SK-N-SH treated with all-trans-retinoic acid at 6 μM for 48 hours (cell line): ENCODE measurements around the gene HES5.

Experiments used
- ATAC-seq: fragments of 200-7000 bp; cut with Tn5 transposase; 3 replicates; pipeline ENCODE4 v1.9.1; 2020; ENCODE audit warnings: mild to moderate bottlenecking, moderate library complexity
- ARNTL ChIP-seq: fragments of 450-650 bp; formaldehyde crosslinking; IDR thresholded peaks from 2 replicates; pipeline ENCODE4 v1.5.0; 2020; ENCODE audit warnings: low read depth, mild to moderate bottlenecking, moderate library complexity, borderline replicate concordance
- BACH2 ChIP-seq: fragments of 250-450 bp; sonication (Bioruptor Pico); IDR thresholded peaks from 2 replicates; pipeline ENCODE4 v1.9.0; 2021; ENCODE audit warnings: mild to moderate bottlenecking, borderline replicate concordance
- CREB5 ChIP-seq: fragments of 250-450 bp; sonication (Bioruptor Pico); IDR thresholded peaks from 2 replicates; pipeline ENCODE4 v1.5.1; 2020; ENCODE audit warnings: low read depth, mild to moderate bottlenecking, moderate library complexity
- CSDC2 ChIP-seq: fragments of 250-450 bp; sonication (Bioruptor Pico); IDR thresholded peaks from 2 replicates; pipeline ENCODE4 v1.5.0; 2020; ENCODE audit warnings: mild to moderate bottlenecking, moderate library complexity
- CSRNP3 ChIP-seq: fragments of 250-450 bp; sonication (Bioruptor Pico); IDR thresholded peaks from 2 replicates; pipeline ENCODE4 v1.5.1; 2021; ENCODE audit warnings: mild to moderate bottlenecking, moderate library complexity
- ESRRG ChIP-seq: fragments of 250-450 bp; sonication (Bioruptor Pico); IDR thresholded peaks from 2 replicates; pipeline ENCODE4 v1.6.1; 2021; ENCODE audit warnings: mild to moderate bottlenecking
- GLIS3 ChIP-seq: fragments of 250-450 bp; sonication (Bioruptor Pico); IDR thresholded peaks from 2 replicates; pipeline ENCODE4 v1.5.0; 2020; ENCODE audit warnings: mild to moderate bottlenecking, moderate library complexity
- ISL1 ChIP-seq: fragments of 250-450 bp; sonication (Bioruptor Pico); IDR thresholded peaks from 2 replicates; pipeline ENCODE4 v2.1.2; 2022; ENCODE audit warnings: mild to moderate bottlenecking, moderate library complexity
- OSR1 ChIP-seq: fragments of 250-450 bp; sonication (Bioruptor Pico); IDR thresholded peaks from 2 replicates; pipeline ENCODE4 v1.8.0; 2022; ENCODE audit warnings: moderate library complexity, mild to moderate bottlenecking, inconsistent platforms
- PATZ1 ChIP-seq: fragments of 250-450 bp; sonication (Bioruptor Pico); IDR thresholded peaks from 2 replicates; pipeline ENCODE4 v1.8.0; 2020; ENCODE audit warnings: mild to moderate bottlenecking, moderate library complexity, borderline replicate concordance
- PPARA ChIP-seq: fragments of 250-450 bp; sonication (Bioruptor Pico); IDR thresholded peaks from 2 replicates; pipeline ENCODE4 v1.5.0; 2020; ENCODE audit warnings: mild to moderate bottlenecking, borderline replicate concordance
- RARB ChIP-seq: fragments of 250-450 bp; sonication (Bioruptor Pico); IDR thresholded peaks from 2 replicates; pipeline ENCODE4 v1.8.0; 2021; ENCODE audit warnings: mild to moderate bottlenecking, moderate library complexity
- SNAI2 ChIP-seq: fragments of 250-450 bp; sonication (Bioruptor Pico); IDR thresholded peaks from 2 replicates; pipeline ENCODE4 v1.5.0; 2020; ENCODE audit warnings: mild to moderate bottlenecking, moderate library complexity
- TCF4 ChIP-seq: fragments of 250-450 bp; sonication (Bioruptor Pico); IDR thresholded peaks from 2 replicates; pipeline ENCODE4 v1.8.0; 2021; ENCODE audit warnings: mild to moderate bottlenecking, moderate library complexity, borderline replicate concordance
- TOX ChIP-seq: fragments of 250-450 bp; sonication (Bioruptor Pico); IDR thresholded peaks from 2 replicates; pipeline ENCODE4 v1.8.0; 2021; ENCODE audit warnings: mild to moderate bottlenecking, moderate library complexity, borderline replicate concordance
- ZC3H10 ChIP-seq: fragments of 250-450 bp; sonication (Bioruptor Pico); IDR thresholded peaks from 2 replicates; pipeline ENCODE4 v1.5.1; 2021; ENCODE audit warnings: mild to moderate bottlenecking, moderate library complexity
- ZFP3 ChIP-seq: fragments of 250-450 bp; sonication (Bioruptor Pico); IDR thresholded peaks from 2 replicates; pipeline ENCODE4 v1.5.0; 2020; ENCODE audit warnings: mild to moderate bottlenecking, moderate library complexity
- ZFP30 ChIP-seq: fragments of 450-650 bp; formaldehyde crosslinking; IDR thresholded peaks from 2 replicates; pipeline ENCODE4 v1.5.0; 2022; ENCODE audit warnings: mild to moderate bottlenecking, moderate library complexity
- ZNF565 ChIP-seq: fragments of 450-650 bp; formaldehyde crosslinking; conservative IDR thresholded peaks from 2 replicates; pipeline ENCODE4 v1.5.0; 2020; ENCODE audit warnings: low read depth, mild to moderate bottlenecking, moderate library complexity
- ZNF70 ChIP-seq: fragments of 450-650 bp; formaldehyde crosslinking; IDR thresholded peaks from 2 replicates; pipeline ENCODE4 v1.5.0; 2020; ENCODE audit warnings: mild to moderate bottlenecking, moderate library complexity
- ZNF8 ChIP-seq: fragments of 450-650 bp; formaldehyde crosslinking; IDR thresholded peaks from 2 replicates; pipeline ENCODE4 v1.5.0; 2020; ENCODE audit warnings: mild to moderate bottlenecking, moderate library complexity
- TF ChIP-seq, protein P1 (sequence below): fragments of 250-450 bp; sonication (Bioruptor Pico); IDR thresholded peaks from 2 replicates; pipeline ENCODE4 v1.8.0; 2021; ENCODE audit warnings: low read depth, mild to moderate bottlenecking, moderate library complexity, borderline replicate concordance
- TF ChIP-seq, protein P2 (sequence below): fragments of 250-450 bp; sonication (Bioruptor Pico); IDR thresholded peaks from 2 replicates; pipeline ENCODE4 v1.5.0; 2020; ENCODE audit warnings: mild to moderate bottlenecking, moderate library complexity

Gene HES5

DNA sequence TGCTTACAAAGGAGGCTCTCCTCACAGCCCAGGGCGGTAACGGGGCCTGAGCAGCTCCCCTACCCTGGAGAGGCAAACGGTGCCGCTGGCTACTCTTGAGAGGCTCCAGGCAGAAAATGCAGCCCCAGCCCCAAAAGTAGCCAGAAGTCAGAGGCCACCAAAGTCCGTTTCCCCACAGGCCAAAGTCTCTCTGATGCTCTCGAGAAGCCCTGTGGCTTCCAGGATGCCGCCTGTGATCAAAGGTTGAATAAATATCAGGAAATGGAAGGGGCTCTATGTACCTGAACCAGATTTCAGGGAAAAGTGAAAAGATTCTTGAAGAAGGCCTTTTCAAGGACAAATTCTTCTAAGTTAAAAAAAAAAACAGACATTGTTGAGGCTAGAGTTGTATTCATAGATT lies 7.8 kb downstream of the HES5 start:
- TF ChIP-seq TOX (no peak), OSR1 (CRISPR knock-in tag) (no peak), ZFP30 (CRISPR knock-in tag) (no peak), CREB5 (CRISPR knock-in tag) (no peak), ESRRG (CRISPR knock-in tag) (no peak), ZC3H10 (no peak), ZNF8 (no peak), SNAI2 (CRISPR knock-in tag) (no peak), GLIS3 (no peak), TCF4 (CRISPR knock-in tag) (no peak), ZFP3 (CRISPR knock-in tag) (no peak), ZNF70 (CRISPR knock-in tag) (no peak), CSRNP3 (CRISPR knock-in tag) (no peak), RARB (CRISPR knock-in tag) (no peak), ZNF565 (CRISPR knock-in tag) (no peak), ARNTL (CRISPR knock-in tag) (no peak), CSDC2 (CRISPR knock-in tag) (no peak), PATZ1 (CRISPR knock-in tag) (no peak)
- TF ChIP-seq, protein P1, sequence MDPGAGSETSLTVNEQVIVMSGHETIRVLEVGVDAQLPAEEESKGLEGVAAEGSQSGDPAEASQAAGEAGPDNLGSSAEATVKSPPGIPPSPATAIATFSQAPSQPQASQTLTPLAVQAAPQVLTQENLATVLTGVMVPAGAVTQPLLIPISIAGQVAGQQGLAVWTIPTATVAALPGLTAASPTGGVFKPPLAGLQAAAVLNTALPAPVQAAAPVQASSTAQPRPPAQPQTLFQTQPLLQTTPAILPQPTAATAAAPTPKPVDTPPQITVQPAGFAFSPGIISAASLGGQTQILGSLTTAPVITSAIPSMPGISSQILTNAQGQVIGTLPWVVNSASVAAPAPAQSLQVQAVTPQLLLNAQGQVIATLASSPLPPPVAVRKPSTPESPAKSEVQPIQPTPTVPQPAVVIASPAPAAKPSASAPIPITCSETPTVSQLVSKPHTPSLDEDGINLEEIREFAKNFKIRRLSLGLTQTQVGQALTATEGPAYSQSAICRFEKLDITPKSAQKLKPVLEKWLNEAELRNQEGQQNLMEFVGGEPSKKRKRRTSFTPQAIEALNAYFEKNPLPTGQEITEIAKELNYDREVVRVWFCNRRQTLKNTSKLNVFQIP (CRISPR knock-in tag), result no peak
- TF ChIP-seq, protein P2, sequence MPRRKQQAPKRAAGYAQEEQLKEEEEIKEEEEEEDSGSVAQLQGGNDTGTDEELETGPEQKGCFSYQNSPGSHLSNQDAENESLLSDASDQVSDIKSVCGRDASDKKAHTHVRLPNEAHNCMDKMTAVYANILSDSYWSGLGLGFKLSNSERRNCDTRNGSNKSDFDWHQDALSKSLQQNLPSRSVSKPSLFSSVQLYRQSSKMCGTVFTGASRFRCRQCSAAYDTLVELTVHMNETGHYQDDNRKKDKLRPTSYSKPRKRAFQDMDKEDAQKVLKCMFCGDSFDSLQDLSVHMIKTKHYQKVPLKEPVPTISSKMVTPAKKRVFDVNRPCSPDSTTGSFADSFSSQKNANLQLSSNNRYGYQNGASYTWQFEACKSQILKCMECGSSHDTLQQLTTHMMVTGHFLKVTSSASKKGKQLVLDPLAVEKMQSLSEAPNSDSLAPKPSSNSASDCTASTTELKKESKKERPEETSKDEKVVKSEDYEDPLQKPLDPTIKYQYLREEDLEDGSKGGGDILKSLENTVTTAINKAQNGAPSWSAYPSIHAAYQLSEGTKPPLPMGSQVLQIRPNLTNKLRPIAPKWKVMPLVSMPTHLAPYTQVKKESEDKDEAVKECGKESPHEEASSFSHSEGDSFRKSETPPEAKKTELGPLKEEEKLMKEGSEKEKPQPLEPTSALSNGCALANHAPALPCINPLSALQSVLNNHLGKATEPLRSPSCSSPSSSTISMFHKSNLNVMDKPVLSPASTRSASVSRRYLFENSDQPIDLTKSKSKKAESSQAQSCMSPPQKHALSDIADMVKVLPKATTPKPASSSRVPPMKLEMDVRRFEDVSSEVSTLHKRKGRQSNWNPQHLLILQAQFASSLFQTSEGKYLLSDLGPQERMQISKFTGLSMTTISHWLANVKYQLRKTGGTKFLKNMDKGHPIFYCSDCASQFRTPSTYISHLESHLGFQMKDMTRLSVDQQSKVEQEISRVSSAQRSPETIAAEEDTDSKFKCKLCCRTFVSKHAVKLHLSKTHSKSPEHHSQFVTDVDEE, result no peak
- ATAC-seq, result no peak

DNA sequence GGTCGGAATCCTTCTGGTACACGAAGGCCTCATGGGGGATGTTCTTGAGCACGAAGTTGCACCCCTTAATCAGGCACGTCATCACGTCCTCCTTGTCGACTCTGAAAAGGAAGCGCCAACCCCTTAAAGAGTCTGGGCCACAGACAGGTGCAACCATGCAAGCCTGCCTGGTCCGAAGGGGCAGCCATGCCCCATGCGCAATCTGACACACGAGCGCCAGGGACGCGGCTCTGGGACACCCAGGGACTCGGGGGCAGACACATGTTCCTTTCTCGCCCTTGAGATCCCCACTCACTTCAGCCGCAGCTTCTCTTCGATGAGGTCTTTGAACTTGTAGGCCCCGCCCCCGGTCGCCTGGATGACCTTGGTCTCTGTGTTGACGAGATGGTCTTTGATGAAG lies 9.3 kb downstream of the HES5 start:
- TF ChIP-seq ZNF565 (CRISPR knock-in tag) (no peak), PATZ1 (CRISPR knock-in tag) (no peak), BACH2 (CRISPR knock-in tag) (no peak), RARB (CRISPR knock-in tag) (no peak), CSDC2 (CRISPR knock-in tag) (no peak), OSR1 (CRISPR knock-in tag) (no peak), ZFP30 (CRISPR knock-in tag) (no peak), ZC3H10 (no peak), GLIS3 (no peak), ISL1 (CRISPR knock-in tag) (no peak), TCF4 (CRISPR knock-in tag) (no peak), ZNF70 (CRISPR knock-in tag) (no peak), ESRRG (CRISPR knock-in tag) (no peak), ZFP3 (CRISPR knock-in tag) (no peak), TOX (no peak), PPARA (CRISPR knock-in tag) (no peak)
- TF ChIP-seq, protein P2, result no peak
- TF ChIP-seq, protein P1 (CRISPR knock-in tag), result no peak
- ATAC-seq, result no peak
